WERI-Rb-1 (cell line): ENCODE data around the gene SEMA5A.

Experiments used
- DNase-seq: peaks from one replicate; pipeline ENCODE4 v3.0.0-alpha.2; 2020
- H3K27ac ChIP-seq: fragments of 250-450 bp; sonication (Bioruptor Pico); 2 replicates; pipeline ENCODE4 v1.5.1; 2020; ENCODE audit warnings: mild to moderate bottlenecking, moderate library complexity
- H3K27me3 ChIP-seq: fragments of 250-450 bp; sonication (Bioruptor Pico); 2 replicates; pipeline ENCODE4 v1.5.1; 2021; ENCODE audit warnings: mild to moderate bottlenecking, low read depth, moderate library complexity; ENCODE audit not compliant: insufficient read depth, severe bottlenecking
- H3K36me3 ChIP-seq: fragments of 250-450 bp; sonication (Bioruptor Pico); 2 replicates; pipeline ENCODE4 v1.5.1; 2020; ENCODE audit warnings: mild to moderate bottlenecking, moderate library complexity
- H3K4me3 ChIP-seq: 2 replicates; pipeline ENCODE4 v1.5.1; 2011; ENCODE audit warnings: low read depth, mild to moderate bottlenecking, control low read depth, low read length
- H3K9me3 ChIP-seq: fragments of 250-450 bp; sonication (Bioruptor Pico); 2 replicates; pipeline ENCODE4 v1.5.1; 2021; ENCODE audit warnings: mild to moderate bottlenecking, moderate library complexity; ENCODE audit not compliant: severe bottlenecking
- CTCF ChIP-seq: IDR thresholded peaks from 2 replicates; pipeline ENCODE4 v1.5.1; 2011; ENCODE audit warnings: low read depth, mild to moderate bottlenecking, control low read depth, inconsistent platforms, low read length

Gene SEMA5A

GRCh38 chr5:9240431-9240830, 305.4 kb downstream of the SEMA5A start:
- H3K4me3 ChIP-seq = no peak overlapping the region
- no peak for DNase-seq
- TF ChIP-seq CTCF = no peak
- no peaks in the 10 kb centered on the region for H3K27me3 ChIP-seq
- no peak overlapping the region for H3K27ac ChIP-seq
- no peaks in the 10 kb centered on the region for H3K9me3 ChIP-seq
- no peaks in the 10 kb centered on the region for H3K36me3 ChIP-seq

- Histone ChIP-seq H3K27ac (no peak overlapping the region), H3K36me3 (no peaks in the 10 kb centered on the region), H3K4me3 (no peak overlapping the region), H3K27me3 (no peaks in the 10 kb centered on the region), H3K9me3 (no peaks in the 10 kb centered on the region)
- TF ChIP-seq CTCF = no peak
- no peak for DNase-seq
These were observed 306.2 kb downstream of the SEMA5A start for GRCh38 chr5:9239626-9240025.

- TF ChIP-seq CTCF = no peak
- no peak overlapping the region for H3K4me3 ChIP-seq
- no peak overlapping the region for H3K27ac ChIP-seq
- no peak for DNase-seq
- no peaks in the 10 kb centered on the region for H3K27me3 ChIP-seq
- no peaks in the 10 kb centered on the region for H3K9me3 ChIP-seq
- H3K36me3 ChIP-seq = no peaks in the 10 kb centered on the region
These were observed 306.8 kb downstream of the SEMA5A start for GRCh38 chr5:9239071-9239470.

- Histone ChIP-seq H3K9me3 (no peaks in the 10 kb centered on the region), H3K27me3 (no peaks in the 10 kb centered on the region), H3K27ac (no peak overlapping the region), H3K4me3 (no peak overlapping the region), H3K36me3 (no peaks in the 10 kb centered on the region)
- DNase-seq = no peak
- TF ChIP-seq CTCF = no peak
These were observed 312.2 kb downstream of the SEMA5A start for GRCh38 chr5:9233712-9234111.

GRCh38 chr5:9233035-9233434, 312.8 kb downstream of the SEMA5A start:
- no peak for TF ChIP-seq CTCF
- H3K9me3 ChIP-seq = no peaks in the 10 kb centered on the region
- no peak overlapping the region for H3K4me3 ChIP-seq
- H3K36me3 ChIP-seq = no peaks in the 10 kb centered on the region
- H3K27me3 ChIP-seq = no peaks in the 10 kb centered on the region
- no peak overlapping the region for H3K27ac ChIP-seq
- no peak for DNase-seq

- no peak for TF ChIP-seq CTCF
- Histone ChIP-seq H3K4me3 (no peak overlapping the region), H3K9me3 (no peaks in the 10 kb centered on the region), H3K27ac (no peak overlapping the region), H3K36me3 (no peaks in the 10 kb centered on the region), H3K27me3 (no peaks in the 10 kb centered on the region)
- no peak for DNase-seq
These were observed 314.0 kb downstream of the SEMA5A start for GRCh38 chr5:9231842-9232241.
